ENCODE measurements around the gene PRPF19.

GRCh38 chr11:60854847-60855725 is 51.3 kb downstream of the PRPF19 start:
- TF ChIP-seq POLR2A (IDR thresholded peaks at IDR 0.05) (no peak), CTCF (IDR thresholded peaks at IDR 0.05) (no peak), EP300 (IDR thresholded peaks at IDR 0.05) (no peak), POLR2AphosphoS5 (IDR thresholded peaks at IDR 0.05) (no peak)
